NCI-H69 (cell line): Measurements from ENCODE around the gene STX8.
"Not testable (repeated sequence)": the region's sequence is repeated elsewhere in the genome, so short reads cannot be mapped to it uniquely, and the experiment has no call there.

Experiments
- DNase-seq: peaks from one replicate; lab custom pipeline; 2025; lab: John Stamatoyannopoulos, UW

Gene STX8

GRCh38 chr17:9339958-9340357 is 235.7 kb downstream of the STX8 start:
- no peak for DNase-seq

GRCh38 chr17:9339482-9339881 is 236.1 kb downstream of the STX8 start:
- DNase-seq, result not testable (repeated sequence)

GRCh38 chr17:9336817-9337216 is 238.8 kb downstream of the STX8 start:
- no peak for DNase-seq

GRCh38 chr17:9334536-9335446 is 240.8 kb downstream of the STX8 start:
- no peak for DNase-seq

GRCh38 chr17:9332132-9332494 is 243.5 kb downstream of the STX8 start:
- DNase-seq, result no peak

- DNase-seq, result no peak
These were observed 244.1 kb downstream of the STX8 start for GRCh38 chr17:9331279-9332131.

GRCh38 chr17:9330611-9331271 is 244.9 kb downstream of the STX8 start:
- no peak for DNase-seq

GRCh38 chr17:9330141-9330540 is 245.5 kb downstream of the STX8 start:
- DNase-seq, result no peak

GRCh38 chr17:9329251-9329921 is 246.2 kb downstream of the STX8 start:
- DNase-seq, result no peak

GRCh38 chr17:9324864-9325263 is 250.8 kb downstream of the STX8 start:
- no peak for DNase-seq

GRCh38 chr17:9322326-9322725 is 253.3 kb downstream of the STX8 start:
- DNase-seq, result no peak

GRCh38 chr17:9321890-9322289 is 253.7 kb downstream of the STX8 start:
- no peak for DNase-seq

GRCh38 chr17:9315360-9315759 is 260.3 kb downstream of the STX8 start:
- DNase-seq, result no peak

- no peak for DNase-seq
These were observed 262.3 kb downstream of the STX8 start for GRCh38 chr17:9313346-9313745.

- no peak for DNase-seq
These were observed 266.4 kb downstream of the STX8 start for GRCh38 chr17:9309216-9309615.

GRCh38 chr17:9308069-9308468 is 267.6 kb downstream of the STX8 start:
- no peak for DNase-seq

- DNase-seq, result no peak
These were observed 268.2 kb downstream of the STX8 start for GRCh38 chr17:9307313-9307998.

GRCh38 chr17:9306086-9306485 is 269.5 kb downstream of the STX8 start:
- DNase-seq, result no peak

- DNase-seq, result no peak
These were observed 275.9 kb downstream of the STX8 start for GRCh38 chr17:9299695-9300094.

- no peak for DNase-seq
These were observed 276.8 kb downstream of the STX8 start for GRCh38 chr17:9298776-9299295.

- DNase-seq, result no peak
These were observed 277.5 kb downstream of the STX8 start for GRCh38 chr17:9298135-9298534.
